NCI-H1694 treated with DMSO at 0.1 percent for 48 hours (cell line): Measurements from ENCODE around the gene KLRG1.
A peak's percentile ranks its signal among the peaks of the same experiment; 100 is the strongest.

Experiments
- DNase-seq: peaks from one replicate; lab custom pipeline; 2025; lab: John Stamatoyannopoulos, UW

The KLRG1 gene

DNA sequence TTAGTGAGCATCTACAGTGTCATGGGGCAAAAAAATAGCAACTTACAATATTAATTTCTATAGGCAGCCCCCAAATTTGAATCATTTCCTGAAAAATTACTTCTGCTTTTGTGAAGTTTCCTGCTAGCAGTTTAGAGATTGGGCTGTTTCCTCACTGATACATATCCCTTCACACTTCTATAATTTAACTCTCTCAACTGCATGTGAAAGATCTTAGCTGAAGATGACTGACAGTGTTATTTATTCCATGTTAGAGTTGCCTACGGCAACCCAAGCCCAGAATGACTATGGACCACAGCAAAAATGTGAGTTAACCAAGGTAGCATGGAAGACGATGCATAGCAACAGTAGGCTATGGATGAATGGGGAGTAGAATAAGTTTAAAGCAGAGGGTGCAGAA is at the start of gene KLRG1:
KLRG1 (plus strand) TSS at position 134 of the 400 bp plus-strand sequence; CDS start at position 224, 90 bp downstream.
- no peak for DNase-seq

DNA sequence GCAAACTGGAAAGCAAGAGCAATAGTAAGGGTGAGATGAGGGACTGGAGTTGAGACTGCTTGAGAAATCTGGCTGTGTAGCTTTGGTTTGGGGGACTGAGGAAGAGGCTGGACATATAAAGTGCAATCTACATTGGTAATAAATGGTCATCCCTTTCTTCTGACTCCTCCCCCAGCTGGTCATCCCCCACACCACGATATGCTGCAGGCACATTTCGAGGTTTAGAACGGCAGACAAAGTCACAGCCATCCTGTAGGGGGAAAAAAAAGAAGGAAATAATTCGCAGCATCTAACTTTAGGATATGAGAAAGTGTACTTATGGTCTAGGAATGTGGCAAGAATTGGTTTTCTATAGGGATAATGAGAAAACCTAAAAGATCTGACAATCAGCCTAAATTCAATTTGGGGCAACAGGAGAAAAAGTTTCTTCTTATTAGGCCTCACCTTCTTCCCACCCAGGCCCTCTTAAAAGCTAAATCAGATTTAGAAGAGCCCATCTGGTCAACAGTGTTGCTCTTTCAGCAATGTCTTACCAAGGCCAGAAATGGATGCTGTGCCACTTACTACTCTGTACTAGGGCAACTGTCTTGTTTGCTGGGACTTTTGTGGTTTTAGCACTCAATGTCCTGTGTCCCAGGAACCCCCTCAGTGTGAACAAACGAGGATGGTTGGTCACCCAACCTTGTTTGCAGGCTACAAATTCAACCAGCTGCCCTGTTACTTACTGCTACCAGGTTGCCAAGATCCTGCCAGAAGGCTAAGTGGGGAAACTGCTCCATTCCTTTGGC is 47.5 kb upstream of the KLRG1 start:
- DNase-seq = no peak

DNA sequence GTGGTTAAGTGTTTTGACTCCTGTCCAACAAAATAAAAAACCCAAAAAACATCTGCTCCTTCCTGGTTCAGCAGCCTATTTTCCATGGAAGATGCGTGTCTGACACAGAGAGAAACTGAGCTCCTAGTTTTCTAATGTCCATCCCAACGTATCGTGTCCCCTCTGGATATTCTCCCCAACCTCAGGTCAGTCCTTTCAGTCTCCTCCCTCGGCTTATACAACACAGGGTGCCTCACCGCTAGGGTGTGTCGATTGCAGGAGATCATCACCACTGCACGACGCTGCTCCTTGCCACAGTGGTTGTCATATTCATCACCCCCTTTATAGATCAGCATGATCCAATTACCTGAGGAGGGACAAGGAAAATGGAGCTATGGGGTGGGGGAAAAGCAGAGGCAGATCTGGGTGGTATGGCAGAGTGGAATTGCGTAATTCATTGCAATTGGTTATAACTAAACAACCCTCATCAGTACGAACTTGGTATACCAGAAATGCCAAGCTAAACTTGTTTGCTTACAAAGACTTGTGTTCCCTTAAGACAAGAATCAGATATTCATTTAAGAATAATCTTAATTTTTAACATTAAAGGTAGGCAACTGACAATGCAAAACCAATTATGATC is 45.7 kb upstream of the KLRG1 start:
- no peak for DNase-seq

DNA sequence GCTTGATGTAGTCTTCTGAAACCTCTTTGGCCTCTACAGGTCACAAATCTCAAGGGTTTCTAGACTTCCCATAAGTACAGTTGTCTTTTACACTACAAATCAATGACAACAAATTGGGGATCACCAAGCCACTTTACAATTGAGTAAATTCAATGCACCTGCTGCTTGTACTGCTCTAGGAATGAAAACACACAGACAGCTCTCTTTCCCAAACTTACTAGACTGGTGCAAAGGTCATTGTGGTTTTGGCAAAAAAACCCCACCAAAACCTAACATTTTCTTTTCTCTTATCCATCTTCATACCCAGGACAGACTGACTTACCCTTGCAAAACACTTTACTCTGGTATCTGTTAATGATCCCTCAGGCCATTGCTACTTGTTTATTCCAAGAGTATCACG is 42.6 kb upstream of the KLRG1 start:
- no peak for DNase-seq

DNA sequence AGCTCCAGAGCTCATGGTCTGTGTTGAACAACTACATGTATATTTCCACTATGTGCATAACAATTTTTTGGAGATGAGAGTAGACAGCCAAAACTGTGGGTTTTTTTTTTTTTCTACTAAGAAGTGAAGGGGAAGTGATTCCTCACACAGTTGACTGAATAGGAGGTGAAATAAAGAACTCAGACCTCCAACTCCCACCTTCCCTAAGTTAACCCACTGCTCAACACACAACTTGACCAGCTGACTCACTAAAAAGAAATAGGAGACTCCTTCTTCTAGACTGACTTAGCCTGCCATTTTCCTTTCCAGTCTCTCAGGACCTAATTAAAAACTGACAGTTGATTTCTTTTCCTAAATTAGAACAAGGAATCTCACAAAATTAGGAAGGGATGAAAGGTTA is 41.6 kb upstream of the KLRG1 start:
- no peak for DNase-seq

DNA sequence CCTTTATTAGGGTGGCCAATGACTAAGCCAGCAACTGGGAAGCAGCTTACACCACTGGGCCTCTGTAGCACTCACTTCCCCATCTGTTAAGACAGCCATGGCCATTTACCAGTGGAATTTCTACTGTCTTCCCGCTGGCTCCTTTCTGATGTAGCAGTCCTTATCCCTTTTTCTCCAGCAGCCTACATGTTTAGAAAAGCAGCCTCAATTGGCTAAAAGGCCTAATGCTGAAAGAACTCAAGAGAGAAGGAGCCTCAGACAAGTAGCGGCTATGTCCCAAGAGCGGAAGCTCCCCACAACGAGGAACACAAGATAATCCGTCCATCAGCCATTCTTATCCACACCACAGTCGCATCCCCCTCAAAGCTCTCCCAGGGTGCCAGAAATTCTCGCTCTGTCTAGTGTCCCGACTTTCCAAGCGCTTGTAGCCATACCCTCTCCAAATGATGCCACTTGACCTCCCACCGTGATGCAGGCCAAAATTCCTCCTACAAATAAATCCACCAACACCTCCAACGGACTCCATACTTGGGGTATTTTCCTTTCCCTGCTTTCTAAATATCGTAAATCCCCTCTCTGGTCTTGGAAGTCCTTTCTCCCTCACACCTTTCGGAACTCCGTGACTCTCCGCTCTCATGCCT is 40.5 kb upstream of the KLRG1 start:
- no peak for DNase-seq

DNA sequence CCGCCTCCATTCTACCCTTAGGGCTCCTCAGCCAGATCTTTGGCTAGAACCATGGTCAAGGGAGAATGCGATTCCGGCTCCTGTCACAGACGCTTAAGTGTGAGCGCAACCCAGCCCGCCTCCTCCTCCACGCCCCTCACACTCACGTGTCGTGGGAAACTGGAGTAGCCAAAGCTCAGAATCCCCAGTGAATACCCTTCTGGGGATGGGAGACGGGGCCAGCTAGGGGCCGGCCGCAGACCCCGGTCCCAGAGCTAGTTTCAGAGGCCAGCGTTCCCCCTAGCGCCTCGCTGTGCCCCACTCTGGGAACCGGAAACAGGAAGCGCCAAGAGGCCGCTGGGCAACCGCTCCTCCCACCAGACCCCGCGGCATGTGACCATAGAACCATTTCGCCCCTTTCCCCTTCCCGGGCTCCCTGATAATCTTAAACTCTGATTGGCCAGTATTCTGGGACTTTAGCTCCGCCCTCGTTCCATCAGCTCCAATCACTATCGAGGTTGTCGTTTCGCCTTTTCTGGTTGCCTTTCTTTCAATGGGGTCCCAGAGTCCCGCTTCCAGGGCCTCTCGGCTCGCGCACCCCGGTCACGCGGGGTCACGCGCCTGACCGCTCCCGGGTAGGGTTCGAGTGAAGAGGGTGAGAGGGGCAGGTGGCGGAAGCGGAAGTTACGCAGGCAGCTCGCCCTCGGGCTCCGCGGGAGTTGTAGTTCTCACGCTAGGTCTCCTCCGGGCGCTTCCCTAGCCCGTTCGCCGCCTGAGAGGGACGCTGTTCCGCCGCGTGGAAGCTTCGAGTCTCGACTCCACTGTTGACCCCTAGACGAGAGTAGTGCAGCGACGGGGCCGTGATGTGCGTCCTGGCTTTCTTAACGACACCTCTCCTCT is 39.8 kb upstream of the KLRG1 start, which contains the start of gene M6PR:
M6PR (minus strand) TSS at position 304 of the 879 bp plus-strand sequence. CDS start 3,241 bp downstream, outside the sequence.
- peak; percentile 98 for DNase-seq

DNA sequence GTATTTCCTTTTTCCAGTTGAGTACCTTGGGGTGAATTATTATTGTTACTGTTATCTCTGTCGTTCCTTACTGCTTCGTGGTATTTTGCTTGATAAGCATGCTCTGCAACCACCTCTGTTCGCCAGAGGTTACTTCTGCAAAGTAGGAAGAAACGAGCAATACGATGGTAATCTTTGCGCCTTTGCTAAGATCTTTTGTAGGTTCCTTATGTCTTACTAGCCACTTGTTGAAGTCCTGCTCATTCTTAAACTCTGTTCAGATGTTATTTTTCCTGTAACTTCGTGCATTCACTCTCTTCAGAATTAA is 39.2 kb upstream of the KLRG1 start:
- no peak for DNase-seq

DNA sequence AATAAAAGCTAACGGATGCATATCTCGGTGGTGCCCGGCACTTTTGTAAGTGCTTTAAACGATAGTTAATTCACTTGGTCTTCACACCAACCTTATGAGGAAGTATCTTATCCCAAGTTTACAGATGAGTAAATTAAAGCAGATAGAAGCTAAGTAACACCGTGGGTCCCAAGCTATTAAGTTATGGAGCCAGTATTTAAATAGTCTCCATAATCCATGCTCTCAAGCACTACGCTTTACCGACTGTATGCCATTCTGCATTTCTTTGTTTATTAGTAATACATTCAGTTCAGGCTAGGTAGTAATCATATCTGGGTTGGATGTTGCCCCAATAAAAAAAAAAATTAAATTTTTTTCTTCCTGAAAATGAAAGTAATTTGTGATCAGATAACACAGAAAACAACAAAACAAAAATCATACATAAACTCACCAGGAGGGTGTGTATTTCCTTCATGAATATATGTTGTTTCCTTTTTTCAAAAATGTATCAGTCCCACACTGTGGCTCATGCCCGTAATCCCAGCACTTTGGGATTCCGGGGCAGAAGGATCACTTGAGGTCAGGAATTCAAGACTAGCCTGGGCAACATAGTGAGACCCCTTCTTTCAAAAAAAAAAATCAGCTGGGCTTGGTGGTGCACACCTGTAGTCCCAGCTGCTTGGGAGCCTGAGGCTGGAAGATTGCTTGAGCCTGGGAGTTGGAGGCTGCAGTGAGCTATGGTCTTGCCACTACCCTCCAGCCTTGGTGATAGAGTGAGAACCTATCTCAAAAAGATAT is 38.5 kb upstream of the KLRG1 start:
- DNase-seq = no peak

DNA sequence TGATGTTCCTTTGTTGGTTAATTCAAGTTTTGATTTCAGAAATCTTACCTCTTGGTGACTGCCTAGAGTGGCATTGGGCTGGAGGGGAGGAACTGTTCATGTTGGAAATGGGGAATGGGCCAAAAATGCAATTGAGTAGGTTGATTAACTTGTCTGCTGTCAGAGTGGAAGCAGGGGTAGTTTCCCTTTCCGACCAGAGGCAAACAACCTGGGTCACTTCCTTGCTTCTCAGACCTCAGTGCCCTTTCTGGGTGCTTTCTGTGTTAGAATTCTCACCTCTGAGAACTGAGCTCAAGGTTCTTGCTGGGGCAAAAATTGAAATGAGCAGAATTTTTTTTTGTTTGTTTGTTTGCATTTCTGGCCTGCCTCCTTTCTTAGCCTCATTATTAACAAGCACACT is 37.6 kb upstream of the KLRG1 start:
- DNase-seq = no peak

DNA sequence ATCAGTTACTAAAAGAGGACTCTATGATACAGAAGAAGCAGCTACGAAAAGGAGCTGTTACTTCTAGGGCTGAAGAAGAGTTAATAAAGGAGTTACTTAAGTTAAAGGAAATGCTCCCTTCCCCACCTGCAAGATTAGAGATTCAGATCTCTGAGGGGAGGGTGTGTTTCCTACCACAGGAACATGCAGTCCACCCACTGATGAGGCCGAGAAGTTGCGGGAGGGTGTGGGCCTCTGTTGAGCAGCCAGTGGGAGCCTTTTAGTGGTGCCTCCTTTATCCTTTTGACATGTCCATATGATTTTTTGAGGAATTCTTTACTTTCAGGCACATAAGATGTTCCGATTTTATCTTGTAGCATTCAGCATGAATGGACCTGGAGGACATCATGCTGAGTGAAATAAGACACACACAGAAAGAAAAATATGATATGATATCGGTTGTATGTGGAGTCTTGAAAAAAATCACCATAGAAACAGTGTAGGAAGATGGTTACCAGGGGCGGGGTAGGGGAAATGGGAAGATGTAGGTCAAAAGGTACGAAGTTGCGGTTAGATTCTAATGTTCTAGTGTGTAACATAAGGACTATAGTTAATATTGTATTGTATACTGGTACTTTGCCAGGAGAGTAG is 35.5 kb upstream of the KLRG1 start:
- DNase-seq = no peak

DNA sequence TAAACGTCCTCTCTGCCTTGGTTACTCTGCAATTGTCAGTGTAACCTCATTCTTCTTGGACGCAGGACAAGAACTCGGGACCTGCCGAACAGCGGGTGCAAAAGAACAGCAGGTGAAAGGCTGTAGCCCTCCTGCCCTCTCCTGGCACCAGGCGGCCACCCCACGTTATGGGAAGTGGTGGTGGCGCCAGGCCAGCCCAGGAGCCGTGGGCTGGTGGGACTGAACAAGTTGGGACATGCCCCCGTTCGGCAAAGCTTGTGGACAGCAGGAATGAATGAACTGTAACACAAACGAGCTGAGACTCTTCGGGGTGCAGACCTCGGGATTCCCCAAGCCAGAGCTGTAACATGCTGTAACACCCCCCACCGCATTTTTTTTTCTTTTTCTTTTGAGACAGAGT is 33.3 kb upstream of the KLRG1 start:
- DNase-seq = no peak

DNA sequence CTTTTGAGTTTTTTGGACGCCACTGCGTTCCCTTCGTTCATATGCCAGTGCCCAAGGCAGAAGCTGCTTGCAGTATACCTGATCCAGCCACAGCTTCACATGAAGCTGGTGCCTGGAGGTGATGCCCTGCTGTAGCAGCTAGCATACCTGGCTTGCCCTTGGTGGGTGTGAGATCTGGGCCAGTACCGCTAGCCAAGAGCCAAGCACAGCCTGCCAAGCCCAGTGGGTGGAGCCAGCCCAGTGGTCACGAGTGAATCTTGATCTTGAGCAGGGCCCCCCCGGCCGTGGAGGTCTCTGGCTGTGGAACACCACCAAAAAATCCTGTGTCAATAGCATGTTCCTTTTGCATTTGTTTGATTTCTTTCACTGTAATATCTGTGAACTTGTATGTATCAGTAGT is 32.6 kb upstream of the KLRG1 start:
- DNase-seq = no peak

DNA sequence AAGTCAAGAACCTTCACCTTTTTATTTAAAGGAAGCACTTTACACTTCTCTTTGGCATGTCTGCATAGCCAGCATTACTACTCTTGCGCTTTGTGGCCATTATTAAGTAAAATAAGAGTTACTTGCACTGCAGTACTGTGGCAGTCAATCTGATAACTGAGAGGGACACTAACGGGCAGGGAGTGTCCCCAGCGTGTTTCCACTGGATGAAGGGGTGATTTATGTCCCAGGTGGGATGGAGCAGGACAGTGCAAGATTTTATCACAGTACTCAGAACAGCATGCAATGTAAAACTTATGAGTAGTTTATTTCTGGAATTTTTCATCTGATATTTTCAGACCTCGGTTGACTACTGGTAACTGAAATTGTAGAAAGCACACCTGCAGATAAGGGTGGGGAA is 31.8 kb upstream of the KLRG1 start:
- DNase-seq = no peak

DNA sequence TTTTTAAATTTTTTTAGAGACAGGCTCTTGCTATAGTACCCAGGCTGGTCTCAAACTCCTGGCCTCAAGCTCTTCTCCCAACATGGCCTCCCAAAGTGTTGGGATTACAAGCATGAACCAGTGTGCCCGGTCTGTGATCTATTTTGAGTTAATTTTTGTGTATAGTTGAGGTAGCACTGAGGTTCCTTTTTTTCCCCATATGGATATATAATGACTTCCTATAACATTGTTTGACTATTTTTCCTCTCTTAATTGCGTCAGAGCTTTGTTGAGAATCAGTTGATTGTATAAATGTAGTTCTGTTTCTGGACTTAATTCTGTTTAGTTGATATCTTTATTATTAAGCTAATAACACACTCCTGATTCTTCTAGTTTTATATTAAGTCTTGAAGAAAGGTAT is 31.3 kb upstream of the KLRG1 start:
- DNase-seq = no peak

DNA sequence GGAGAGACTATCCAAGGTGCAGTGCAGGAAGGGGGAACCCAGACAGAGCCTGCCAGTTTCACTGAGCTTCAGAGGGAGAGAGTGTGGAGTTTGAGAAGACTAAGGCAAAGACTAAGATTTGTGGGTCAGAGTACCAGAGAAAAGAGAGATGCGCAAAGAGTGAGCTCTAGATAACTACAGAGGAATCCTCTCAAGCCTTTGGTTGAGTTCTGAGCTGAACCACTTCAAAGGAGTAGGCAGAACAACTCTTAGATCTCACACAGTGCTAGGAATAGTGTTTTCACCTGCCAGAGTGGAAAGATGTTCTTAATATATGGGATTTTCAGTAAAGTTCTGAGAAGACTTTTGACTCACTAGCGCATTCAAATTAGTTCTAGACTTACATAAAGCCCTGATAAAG is 29.2 kb upstream of the KLRG1 start:
- no peak for DNase-seq

DNA sequence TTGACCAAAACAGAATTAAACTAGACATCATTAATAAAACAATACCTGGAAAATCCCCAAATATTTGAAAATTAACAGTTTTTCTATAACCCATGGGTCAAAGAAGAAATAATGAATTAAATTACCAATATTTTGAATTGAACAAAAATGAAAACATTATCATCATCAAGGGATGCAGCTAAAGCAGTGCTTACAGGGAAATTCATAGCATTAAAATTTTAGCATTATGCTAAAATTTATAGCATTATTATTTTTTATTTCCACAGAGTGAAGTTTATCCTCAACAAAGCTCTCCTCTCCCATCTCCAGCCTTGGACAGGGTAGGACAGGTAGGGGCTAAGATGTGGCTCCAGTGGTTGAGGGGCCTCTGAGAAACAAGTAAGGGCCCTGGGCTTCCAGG is 20.6 kb upstream of the KLRG1 start:
- no peak for DNase-seq

DNA sequence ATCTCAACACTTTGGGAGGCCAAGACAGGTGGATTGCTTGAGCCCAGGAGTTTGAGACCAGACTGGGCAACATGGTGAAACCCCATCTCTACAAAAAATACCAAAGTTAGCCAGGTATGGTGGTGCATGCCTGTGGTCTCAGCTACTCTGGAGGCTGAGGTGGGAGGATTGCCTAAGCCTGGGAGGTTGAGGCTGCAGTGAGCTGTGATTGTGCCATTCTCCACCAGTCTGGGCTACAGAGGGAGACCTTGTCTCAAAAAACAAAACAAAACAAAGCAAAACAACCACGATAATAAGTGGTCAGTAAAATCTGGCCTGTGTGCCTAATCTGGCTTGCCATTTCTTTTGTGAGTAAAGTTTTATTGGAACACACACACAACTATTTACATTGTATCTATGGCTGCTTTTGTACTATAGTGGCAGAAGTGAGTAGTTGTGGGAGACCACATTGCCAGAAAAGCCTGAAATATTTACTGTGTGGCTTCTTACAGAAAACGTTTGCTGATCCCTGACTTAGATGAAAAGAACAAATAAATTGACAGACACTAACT is 19.4 kb upstream of the KLRG1 start:
- DNase-seq = no peak

DNA sequence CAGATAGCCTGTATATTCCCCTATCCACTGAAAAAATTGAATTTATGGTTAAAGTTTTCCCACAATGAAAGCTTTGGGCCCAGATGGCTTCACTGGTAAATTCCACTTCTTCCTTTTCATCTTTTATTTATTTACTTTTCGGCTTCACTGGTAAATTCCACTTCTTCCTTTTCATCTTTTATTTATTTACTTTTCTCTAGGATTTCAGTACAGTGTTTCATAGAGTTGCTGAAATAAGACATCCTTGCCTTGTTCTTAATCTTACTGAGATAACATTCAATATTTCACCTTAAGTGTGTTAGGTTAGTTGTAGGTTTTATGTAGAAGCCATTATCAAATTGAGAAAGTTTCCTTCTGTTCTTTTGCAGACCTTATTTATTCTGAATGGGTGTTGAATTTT is 18.9 kb upstream of the KLRG1 start:
- DNase-seq = no peak

DNA sequence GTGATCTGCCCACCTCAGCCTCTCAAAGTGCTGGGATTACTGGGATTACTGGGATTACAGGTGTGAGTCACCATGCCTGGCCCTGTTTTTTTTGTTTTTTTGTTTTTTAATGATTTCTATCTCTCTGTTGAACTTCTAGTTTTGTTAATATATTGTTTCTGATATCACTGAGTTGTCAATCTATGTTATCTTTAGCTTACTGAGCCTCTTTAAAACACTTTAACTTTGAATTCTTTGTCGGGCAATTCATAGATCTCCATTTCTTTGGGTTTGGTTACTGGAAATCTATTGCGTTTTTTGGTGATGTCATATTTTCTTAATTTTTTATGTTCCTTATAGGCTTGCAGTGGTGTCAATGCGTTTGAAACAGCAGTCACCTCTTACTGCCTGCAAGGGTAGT is 9.2 kb upstream of the KLRG1 start:
- no peak for DNase-seq

DNA sequence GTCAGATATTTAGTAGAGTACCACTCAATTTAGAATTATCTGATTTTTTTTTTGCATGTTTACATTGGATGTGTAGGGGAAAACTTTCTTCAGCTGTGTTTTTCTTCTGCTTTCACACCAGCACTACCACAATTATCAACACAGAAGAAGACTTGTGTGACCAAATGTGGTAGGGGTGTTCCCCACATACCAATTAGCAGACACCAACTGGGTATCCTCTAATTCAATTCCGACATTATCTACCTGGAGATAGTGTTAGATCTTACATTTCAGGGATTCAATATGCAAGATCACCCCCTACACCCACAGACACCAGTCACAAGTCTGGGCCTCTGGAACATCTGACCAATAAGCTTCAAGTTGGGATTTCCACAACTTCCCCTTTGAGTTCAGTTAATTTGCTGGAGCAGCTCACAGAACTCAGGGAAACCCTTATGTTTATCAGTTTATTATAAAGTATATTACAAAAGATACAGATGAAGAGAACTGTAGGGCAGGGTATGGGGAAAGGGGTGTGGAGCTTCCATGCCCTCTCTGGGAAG is 4.1 kb upstream of the KLRG1 start:
- no peak for DNase-seq
